ENCODE results near the gene CLMP.

CLMP gene

GRCh38 chr11:123076484-123076883, 118.6 kb downstream of the CLMP start:
- DNase-seq = no peak

GRCh38 chr11:123073343-123074057, 121.5 kb downstream of the CLMP start:
- DNase-seq = no peak

DNA sequence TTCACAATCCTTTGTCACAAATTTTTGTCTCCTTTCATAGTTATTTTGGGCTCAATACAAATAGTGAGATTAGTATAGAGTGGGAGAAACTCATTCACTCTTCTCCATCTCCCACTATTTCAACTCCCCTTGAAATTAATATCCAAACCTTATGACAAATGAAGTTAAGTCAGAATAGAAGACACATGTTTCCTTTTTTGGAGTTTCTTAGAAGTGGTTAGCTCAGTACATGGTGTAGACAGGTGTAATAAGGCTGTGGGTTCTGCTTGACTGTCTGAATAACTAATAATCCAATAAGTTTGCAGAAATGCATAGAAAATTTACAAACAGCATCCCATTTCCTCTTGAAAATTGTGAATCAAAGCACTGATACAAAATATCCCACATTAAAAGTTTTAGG, 122.3 kb downstream of the CLMP start:
- no peak for DNase-seq

DNA sequence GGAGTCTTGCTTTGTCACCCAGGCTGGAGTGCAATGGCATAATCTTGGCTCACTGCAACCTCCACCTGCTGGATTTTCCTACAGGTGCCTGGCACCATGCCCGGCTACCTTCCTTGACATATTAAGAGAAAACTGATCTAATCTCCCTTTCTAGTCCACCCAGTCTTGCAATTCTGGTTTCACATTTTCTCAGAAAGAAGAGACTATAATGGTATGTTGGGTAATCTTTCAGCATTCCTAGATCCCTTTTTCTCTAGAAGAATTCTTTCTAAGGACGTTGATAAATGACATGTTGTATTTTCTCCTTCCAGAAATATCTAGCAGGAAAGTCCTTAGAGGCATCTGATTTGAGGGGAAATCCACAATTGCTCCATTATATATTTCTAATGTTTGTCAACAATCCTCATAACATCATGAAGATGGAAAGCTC, 122.7 kb downstream of the CLMP start:
- no peak for DNase-seq

DNA sequence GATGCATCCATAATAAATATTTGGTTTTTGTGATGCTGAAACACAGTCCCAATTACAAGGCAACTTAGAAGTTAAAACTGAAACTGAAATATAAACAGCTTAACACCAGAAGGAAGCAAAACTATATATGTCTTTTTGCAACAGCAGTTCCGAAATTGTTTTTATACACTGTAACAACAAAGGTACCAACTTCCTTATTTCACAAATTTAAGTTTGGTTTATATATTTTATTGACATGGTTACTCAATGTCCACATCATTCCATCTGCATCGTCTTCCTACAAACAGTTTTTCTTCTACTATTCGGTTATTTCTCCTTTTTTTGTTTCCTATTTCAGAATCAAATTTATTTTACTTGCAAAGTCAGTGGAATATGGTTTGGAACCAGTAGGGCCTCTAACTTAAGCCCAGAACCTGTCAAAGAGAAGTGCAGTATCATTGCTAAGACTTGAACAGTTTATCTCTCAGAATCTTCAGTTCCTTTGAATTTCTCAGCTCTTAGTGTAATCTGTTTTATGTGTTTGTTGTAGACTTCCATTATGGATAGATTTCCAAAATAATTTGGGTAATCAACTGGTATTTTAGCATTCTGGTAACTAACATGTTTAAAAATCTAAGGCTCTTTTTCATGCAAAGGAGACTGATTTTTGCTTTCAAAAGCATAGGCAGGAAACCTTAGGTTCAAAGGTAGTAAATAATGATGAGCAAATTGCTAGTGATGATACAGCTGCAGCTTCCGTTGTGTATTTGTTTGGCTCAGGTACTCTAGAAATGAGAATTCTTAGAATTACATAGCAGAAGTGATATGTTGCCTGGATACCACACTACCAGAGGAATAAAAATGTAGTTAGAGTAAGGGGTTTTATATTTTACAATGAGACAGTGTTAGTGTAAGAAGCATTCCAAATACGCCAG, 124.9 kb downstream of the CLMP start:
- peak; percentile 33 to 76 for DNase-seq

- no peak for DNase-seq
Measured at GRCh38 chr11:123065621-123066020, 129.4 kb downstream of the CLMP start.

- DNase-seq = peak in 1 of 2 donors; percentile 55
Measured at GRCh38 chr11:123063826-123064657, 131.0 kb downstream of the CLMP start.

DNA sequence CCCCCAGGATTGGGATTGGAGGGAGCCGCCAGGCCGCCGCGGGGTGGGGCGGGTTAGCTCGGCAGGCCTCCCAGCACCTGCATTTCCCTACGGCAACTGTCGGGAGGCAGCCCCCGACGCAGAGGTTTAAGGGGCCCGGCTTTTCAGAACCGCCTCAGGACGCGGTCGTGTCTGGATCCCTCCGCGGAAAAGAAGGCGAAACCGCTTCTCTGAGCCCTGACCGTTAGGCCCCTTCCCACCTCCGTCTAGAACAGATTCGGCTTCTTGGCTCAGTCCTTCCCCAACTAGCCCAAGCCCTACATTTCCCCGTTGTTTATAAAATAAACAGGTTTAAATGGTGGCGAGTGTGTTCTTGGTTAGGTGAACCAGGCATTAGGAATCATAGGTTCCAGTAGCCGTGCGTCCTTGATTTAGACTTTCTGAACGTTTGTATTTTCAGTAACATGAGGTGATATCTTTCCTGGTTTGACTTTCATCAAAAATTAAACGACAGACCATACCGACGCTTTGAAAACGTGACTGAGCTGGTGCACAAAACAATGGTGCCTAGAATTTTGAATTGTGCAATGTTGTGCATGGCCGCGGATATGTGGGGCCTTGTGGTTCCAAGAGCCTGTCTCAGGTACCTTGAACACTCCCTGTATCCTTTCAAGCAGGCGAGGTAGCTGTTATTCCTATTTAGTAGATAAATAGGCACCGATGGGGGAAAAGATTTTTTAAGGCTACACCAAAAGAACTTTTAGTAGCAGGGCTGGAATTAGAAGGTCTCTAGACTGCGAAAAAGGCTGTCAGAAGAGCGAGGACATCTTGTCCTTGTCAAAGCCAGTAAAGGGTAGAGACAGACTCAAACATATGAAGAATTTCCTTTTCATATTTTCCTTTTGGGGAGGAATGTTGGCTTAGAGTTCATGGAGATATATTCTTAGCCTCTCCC, 131.9 kb downstream of the CLMP start:
- peak; percentile 50 to 61 for DNase-seq

GRCh38 chr11:123062158-123062891, 132.7 kb downstream of the CLMP start:
- DNase-seq = peak; percentile 99 to 100

DNA sequence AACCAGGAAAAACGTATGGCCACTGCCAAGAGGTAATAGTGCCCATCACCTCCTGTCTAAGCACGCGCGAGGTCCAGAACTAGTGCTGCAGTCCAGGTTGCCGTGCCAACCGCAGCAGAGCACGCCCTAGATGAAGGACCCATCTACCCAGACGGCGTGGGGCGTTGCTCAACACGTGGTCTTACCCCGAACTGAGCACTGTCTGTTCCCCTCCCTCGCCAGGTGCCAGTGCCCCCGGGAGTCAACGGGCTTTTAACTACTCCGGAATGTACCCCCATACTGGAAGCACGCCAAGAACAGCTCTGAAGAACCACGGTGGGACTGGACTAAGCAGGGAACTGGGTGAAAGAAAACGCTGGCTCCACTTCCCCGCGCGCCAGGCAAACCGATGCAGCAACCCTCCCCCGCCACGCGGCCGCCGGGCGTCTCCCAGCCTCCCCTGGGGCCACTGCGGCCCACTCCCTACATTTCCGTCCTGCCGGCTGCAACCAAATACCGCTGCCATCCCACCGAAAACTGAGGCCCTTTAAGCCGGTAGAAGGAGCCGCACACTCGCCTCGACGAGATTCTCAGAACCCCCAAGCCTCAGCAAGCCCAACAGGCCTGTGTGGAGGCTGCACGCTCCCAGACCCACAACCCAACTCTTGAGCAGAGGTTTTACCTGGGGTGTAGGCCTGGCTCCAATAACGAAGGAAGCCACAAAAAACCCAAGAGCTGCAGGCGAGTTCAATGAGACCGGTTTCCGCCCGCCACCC, 133.5 kb downstream of the CLMP start, which contains the start of gene HSPA8:
HSPA8 (minus strand) TSS at position 734 of the 755 bp plus-strand sequence. CDS start 812 bp downstream, outside the sequence.
- DNase-seq = peak; percentile 75 to 78

GRCh38 chr11:123060277-123061000, 134.6 kb downstream of the CLMP start:
- peak in 1 of 2 donors; percentile 51 for DNase-seq

- peak in 1 of 2 donors; percentile 43 for DNase-seq
Measured at GRCh38 chr11:123059041-123059920, 135.8 kb downstream of the CLMP start.

DNA sequence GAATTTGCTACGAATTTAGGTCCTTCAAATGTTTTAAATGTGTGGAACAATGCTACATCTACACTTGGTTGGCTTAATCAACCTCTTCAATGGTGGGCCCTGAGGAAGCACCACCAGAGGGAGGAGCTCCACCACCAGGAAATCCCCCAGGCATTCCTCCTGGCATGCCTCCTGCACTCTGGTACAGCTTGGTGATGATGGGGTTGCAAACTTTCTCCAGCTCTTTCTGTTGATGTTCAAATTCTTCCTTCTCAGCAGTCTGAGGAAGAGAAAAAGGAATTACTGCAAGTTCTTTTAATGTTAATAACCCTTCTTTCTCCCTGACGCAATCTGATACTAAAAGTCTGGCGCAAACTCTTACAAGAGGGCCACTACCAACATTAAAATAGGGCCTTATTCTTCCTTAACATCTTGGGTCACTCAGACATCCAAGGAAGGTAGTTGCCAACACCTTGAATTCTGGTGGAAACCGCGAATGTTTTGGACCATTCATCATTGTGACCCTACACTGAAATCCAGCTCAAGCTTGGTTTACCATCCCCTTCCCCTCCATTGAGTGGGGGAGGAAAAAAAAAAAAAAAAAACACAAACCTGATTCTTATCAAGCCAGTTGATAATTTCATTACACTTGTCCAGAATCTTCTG, 137.3 kb downstream of the CLMP start:
- peak in 1 of 2 donors; percentile 49 for DNase-seq

DNA sequence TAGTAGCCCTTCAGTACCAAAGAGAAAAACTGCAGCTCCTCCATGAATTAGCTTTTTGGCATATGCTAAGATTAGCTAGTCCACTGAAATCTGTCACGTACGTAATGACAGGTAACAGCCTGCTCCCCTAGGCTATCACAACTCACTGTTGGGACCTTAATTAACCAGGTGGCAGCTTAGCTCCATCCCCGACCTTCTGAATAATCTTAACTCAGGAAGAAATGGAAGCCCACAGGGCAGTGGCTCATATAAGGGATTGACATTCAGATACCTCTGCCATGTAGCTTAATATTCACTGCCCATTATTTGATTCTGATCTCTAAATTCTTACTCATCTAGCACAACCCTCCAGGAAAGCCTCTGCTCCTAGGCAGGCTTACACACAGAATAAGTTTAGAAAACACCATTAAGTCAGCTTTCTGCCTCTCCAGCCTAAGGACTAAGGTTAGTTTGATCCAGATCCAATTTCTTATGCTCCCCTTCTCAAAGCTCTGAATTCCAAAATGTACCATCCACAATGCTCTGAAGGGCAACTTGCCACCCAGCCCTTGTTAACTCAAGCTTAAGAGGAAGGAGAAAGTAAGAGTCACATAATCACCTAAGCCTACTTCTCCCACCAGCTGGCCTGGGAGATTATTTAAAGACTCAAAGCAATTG, 138.1 kb downstream of the CLMP start:
- peak in 1 of 2 donors; percentile 57 for DNase-seq

DNA sequence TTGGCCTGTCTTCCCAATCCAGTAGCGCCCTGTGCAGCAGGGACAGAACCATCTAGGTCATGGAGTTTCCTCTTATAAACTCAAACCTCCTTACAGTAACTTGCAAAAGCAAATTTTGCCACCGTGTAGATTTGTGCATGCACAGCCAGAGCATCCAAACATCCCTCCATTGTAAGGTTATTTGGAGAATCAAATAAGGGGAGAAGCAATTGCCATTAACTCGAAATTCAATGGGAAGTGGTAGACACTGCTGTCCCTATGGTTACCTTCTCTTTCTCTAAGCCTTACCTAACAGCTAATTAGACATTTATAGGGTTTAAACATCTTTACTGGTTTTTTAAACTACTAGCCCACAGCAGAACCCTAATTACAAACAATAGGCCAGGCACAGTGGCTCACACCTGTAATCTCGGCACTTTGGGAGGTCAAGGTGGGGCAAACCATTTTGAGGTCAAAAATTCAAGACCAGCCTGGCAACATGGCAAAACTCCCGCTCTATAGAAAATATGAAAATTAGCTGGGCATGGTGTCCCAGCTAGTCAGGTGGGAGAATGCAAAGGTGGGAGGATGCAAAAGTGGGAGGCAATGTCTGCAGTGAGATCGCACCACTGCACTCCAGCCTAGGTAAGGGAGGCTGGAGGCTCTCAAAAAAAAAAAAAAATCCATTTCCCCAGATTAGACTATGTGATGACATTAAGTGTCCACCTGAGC, 139.7 kb downstream of the CLMP start:
- peak; percentile 34 to 58 for DNase-seq

GRCh38 chr11:123054301-123055065, 140.6 kb downstream of the CLMP start:
- DNase-seq = peak; percentile 46 to 83
